HCT116 (cell line): ENCODE measurements around the gene SULT1C4. TPM values are rescaled to one million over a fixed set of nuclear protein-coding genes. Genes with fewer than 3 reads are reported as not detected.

Source experiments
- ATAC-seq: fragments of 200-7000 bp; cut with Tn5 transposase; 2 replicates; pipeline ENCODE4 v1.9.1; 2020; ENCODE audit warnings: mild to moderate bottlenecking, moderate library complexity
- BruUV-seq: library from RNA; stranded (reverse); fragments of 400-500 nt; replicated peaks from 2 replicates; lab custom pipeline; 2021; lab: Mats Ljungman, UMichigan
- CTCF ChIA-PET: fragments of 300-600 bp; sonication (Branson Sonifier 250); formaldehyde crosslinking; loops from one replicate; lab custom pipeline; 2021; ENCODE audit warnings: antibody characterized with exemption; lab: Charles Lee
- POLR2A ChIA-PET: fragments of 300-600, 350-600 bp; sonication (Branson Sonifier 250); formaldehyde crosslinking; loops from one replicate; lab custom pipeline; 2021; ENCODE audit warnings: antibody characterized with exemption; lab: Charles Lee
- RAD21 ChIA-PET, 2 experiments: fragments of 300-600 bp; sonication (Branson Sonifier 250); formaldehyde crosslinking; loops; one replicate each; lab custom pipeline; 2023; ENCODE audit warnings: low total read pairs in 2 of 2; ENCODE audit not compliant: uncharacterized antibody in 2 of 2, unreplicated experiment in 2 of 2, low non-redundant PET in 1 of 2; lab: Charles Lee
- DNase-seq: peaks from one replicate; pipeline ENCODE4 v3.0.0-alpha.2; 2010; ENCODE audit warnings: low read depth, low spot score
- H2AFZ ChIP-seq: fragments of 200-600 bp; shearing (Covaris generic), sonication (generic); 2 replicates; pipeline ENCODE4 v1.6.1; 2017; ENCODE audit warnings: low read depth, mixed run types, mixed read lengths, antibody characterized with exemption, low read length; ENCODE audit not compliant: poor library complexity, severe bottlenecking
- H3K27ac ChIP-seq: 2 replicates; pipeline ENCODE4 v1.5.1; 2012; ENCODE audit warnings: low read depth, low read length
- H3K27me3 ChIP-seq: fragments of 200-600 bp; sonication (generic); 2 replicates; pipeline ENCODE4 v1.6.1; 2016; ENCODE audit warnings: mixed run types, low read length, mixed read lengths; ENCODE audit not compliant: insufficient read depth
- H3K36me3 ChIP-seq, 2 experiments: fragments of 200-500 bp in 1 of 2; fragments of 200-600 bp in 1 of 2; sonication (Bioruptor generic) in 1 of 2; sonication (generic) in 1 of 2; 2 replicates each; pipeline versions ENCODE4 v1.5.1 to v1.6.1; 2014 to 2016; ENCODE audit warnings: low read length in 2 of 2, inconsistent platforms in 1 of 2, mixed read lengths in 1 of 2, mixed run types in 1 of 2; ENCODE audit not compliant: insufficient read depth in 2 of 2, control insufficient read depth in 1 of 2
- H3K4me1 ChIP-seq, 2 experiments: fragments of 200-600 bp in 1 of 2; sonication (generic) in 1 of 2; 2 replicates each; pipeline versions ENCODE4 v1.5.1 to v1.6.1; 2012 to 2017; ENCODE audit warnings: low read length in 2 of 2, inconsistent platforms in 1 of 2, mild to moderate bottlenecking in 1 of 2, mixed read lengths in 1 of 2, mixed run types in 1 of 2, moderate library complexity in 1 of 2; ENCODE audit not compliant: insufficient read depth in 2 of 2, control insufficient read depth in 1 of 2
- H3K4me2 ChIP-seq: fragments of 200-600 bp; sonication (generic); 2 replicates; pipeline ENCODE4 v1.6.1; 2017; ENCODE audit warnings: mixed run types, low read length, mixed read lengths
- H3K4me3 ChIP-seq, 2 experiments: fragments of 200-600 bp in 1 of 2; sonication (generic) in 1 of 2; replicated peaks in 1 of 2; 2 replicates each; pipeline ENCODE4 v1.5.1; 2011 to 2016; ENCODE audit warnings: low read length in 2 of 2, control low read depth in 1 of 2, low read depth in 1 of 2, mild to moderate bottlenecking in 1 of 2, mixed read lengths in 1 of 2, mixed run types in 1 of 2
- H3K79me2 ChIP-seq: fragments of 200-600 bp; sonication (generic); 2 replicates; pipeline ENCODE4 v1.6.1; 2017; ENCODE audit warnings: mild to moderate bottlenecking, mixed run types, low read length, moderate library complexity, mixed read lengths; ENCODE audit not compliant: insufficient read depth
- H3K9ac ChIP-seq: fragments of 200-600 bp; sonication (generic); 2 replicates; pipeline ENCODE4 v1.6.1; 2016; ENCODE audit warnings: low read length, mixed read lengths
- H3K9me2 ChIP-seq: fragments of 200-600 bp; sonication (generic), shearing (Covaris generic); 2 replicates; pipeline ENCODE4 v1.6.1; 2017; ENCODE audit warnings: mixed run types, mild to moderate bottlenecking, moderate library complexity; ENCODE audit not compliant: insufficient read depth
- H3K9me3 ChIP-seq, 2 experiments: fragments of 200-500 bp in 1 of 2; fragments of 200-600 bp in 1 of 2; sonication (Bioruptor generic) in 1 of 2; sonication (generic) in 1 of 2; 2 replicates each; pipeline ENCODE4 v1.6.1; 2014 to 2017; ENCODE audit warnings: low read length in 2 of 2, mixed read lengths in 2 of 2, inconsistent platforms in 1 of 2, low read depth in 1 of 2, mild to moderate bottlenecking in 1 of 2, mixed run types in 1 of 2, moderate library complexity in 1 of 2; ENCODE audit not compliant: control insufficient read depth in 1 of 2, insufficient read depth in 1 of 2
- H4K20me1 ChIP-seq: fragments of 200-600 bp; sonication (generic), shearing (Covaris generic); 2 replicates; pipeline ENCODE4 v1.6.1; 2017; ENCODE audit warnings: mixed run types, mild to moderate bottlenecking, moderate library complexity; ENCODE audit not compliant: insufficient read depth
- CEBPB ChIP-seq: IDR thresholded peaks from 2 replicates; pipeline ENCODE4 v1.6.1; 2012; ENCODE audit warnings: low read depth
- EGR1 ChIP-seq: IDR thresholded peaks from 2 replicates; pipeline ENCODE4 v1.6.1; 2012; ENCODE audit warnings: low read depth
- ELF1 ChIP-seq: IDR thresholded peaks from 2 replicates; pipeline ENCODE4 v1.6.1; 2012; ENCODE audit warnings: low read depth, borderline replicate concordance
- EZH2 ChIP-seq: fragments of 200-600 bp; sonication (generic); IDR thresholded peaks from 2 replicates; pipeline ENCODE4 v1.6.1; 2017; ENCODE audit warnings: antibody characterized with exemption, mixed run types
- EZH2phosphoT487 ChIP-seq: fragments of 200-600 bp; IDR thresholded peaks from 2 replicates; pipeline ENCODE4 v1.6.1; 2018; ENCODE audit warnings: antibody characterized with exemption, borderline replicate concordance
- FOSL1 ChIP-seq: IDR thresholded peaks from 2 replicates; pipeline ENCODE4 v1.6.1; 2012; ENCODE audit warnings: low read depth
- JUND ChIP-seq: IDR thresholded peaks from 2 replicates; pipeline ENCODE4 v1.6.1; 2012
- MAX ChIP-seq: IDR thresholded peaks from 2 replicates; pipeline ENCODE4 v1.6.1; 2012
- RAD21 ChIP-seq: IDR thresholded peaks from 2 replicates; pipeline ENCODE4 v1.6.1; 2012; ENCODE audit warnings: low read depth, mild to moderate bottlenecking
- SP1 ChIP-seq: IDR thresholded peaks from 2 replicates; pipeline ENCODE4 v1.6.1; 2012; ENCODE audit warnings: low read depth
- SRF ChIP-seq: IDR thresholded peaks from 2 replicates; pipeline ENCODE4 v1.6.1; 2012; ENCODE audit warnings: low read depth
- TCF7L2 ChIP-seq: IDR thresholded peaks from 2 replicates; pipeline ENCODE4 v1.7.0; 2011; ENCODE audit warnings: borderline replicate concordance, inconsistent platforms; ENCODE audit not compliant: insufficient read depth, insufficient read length; ENCODE audit errors: extremely low read depth
- YY1 ChIP-seq: IDR thresholded peaks from 2 replicates; pipeline ENCODE4 v1.6.1; 2011; ENCODE audit warnings: low read length, low read depth, moderate library complexity, mild to moderate bottlenecking; ENCODE audit not compliant: insufficient replicate concordance; ENCODE audit errors: extremely low read depth
- ZBTB33 ChIP-seq: IDR thresholded peaks from 2 replicates; pipeline ENCODE4 v1.6.1; 2011; ENCODE audit warnings: mild to moderate bottlenecking, low read length, moderate library complexity; ENCODE audit not compliant: insufficient replicate concordance; ENCODE audit errors: extremely low read depth
- ZFX ChIP-seq: fragments of 450-650 bp; IDR thresholded peaks from 2 replicates; pipeline ENCODE4 v1.6.1; 2017
- ZNF274 ChIP-seq: fragments of 200-500 bp; sonication (Bioruptor generic); IDR thresholded peaks from 2 replicates; pipeline ENCODE4 v1.6.1; 2014; ENCODE audit warnings: mild to moderate bottlenecking, low read depth, low read length, inconsistent platforms
- intact Hi-C: fragments of 100-400 bp; cut with micrococcal nuclease; formaldehyde crosslinking; loops from 2 replicates; pipeline ENCODE4 v1.10.0; 2022
- total RNA-seq: library from RNA; stranded (reverse); gene quantifications from one replicate; pipeline ENCODE4 v1.2.1, GENCODE V29; 2021; ENCODE audit not compliant: unreplicated experiment
- TF ChIP-seq, protein P1 (sequence below): IDR thresholded peaks from 2 replicates; pipeline ENCODE4 v1.6.1; 2012

SULT1C4 gene
- total RNA-seq, 1 experiment from 2014 or later, result not detected

DNA sequence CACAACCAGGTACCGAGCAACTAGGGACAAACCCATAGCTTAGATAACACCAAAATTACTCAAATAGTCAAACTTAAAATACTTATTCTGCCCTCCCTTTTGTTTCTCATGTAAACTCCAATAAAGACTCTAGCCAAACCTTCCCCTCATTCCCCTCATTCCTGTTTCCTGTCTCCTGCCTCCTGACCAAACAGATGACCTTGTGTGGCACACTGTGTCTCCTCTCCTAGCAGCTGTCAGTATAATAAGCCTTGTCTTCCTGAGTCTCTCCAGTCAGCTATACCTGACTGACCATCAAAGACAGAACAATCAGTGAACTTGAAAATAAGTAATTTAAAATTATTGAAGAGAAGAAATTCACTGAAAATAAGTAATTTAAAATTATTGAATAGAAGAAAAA lies 14.3 kb downstream of the SULT1C4 start:
- TF ChIP-seq SRF (no peak), ZNF274 (no peak), JUND (no peak)
- no peak overlapping the region for H3K9ac ChIP-seq
- no peaks in the 10 kb centered on the region for H3K79me2 ChIP-seq
- intact Hi-C loops, result no loop called here
- CTCF ChIA-PET, result no interaction called here
- H3K9me3 ChIP-seq, result no peaks in the 10 kb centered on the region
- BruUV-seq, result no TSS peak
- H2AFZ ChIP-seq, result no peak overlapping the region
- DNase-seq (no peak), ATAC-seq (no peak)
- H4K20me1 ChIP-seq, result no peaks in the 10 kb centered on the region
- no peak overlapping the region for H3K4me2 ChIP-seq
- no peaks in the 10 kb centered on the region for H3K36me3 ChIP-seq
- POLR2A ChIA-PET, result no interaction called here
- no peak overlapping the region for H3K4me3 ChIP-seq
- no peaks in the 10 kb centered on the region for H3K4me1 ChIP-seq
- RAD21 ChIA-PET, result no interaction called here
- H3K9me2 ChIP-seq, result no peaks in the 10 kb centered on the region
- H3K27me3 ChIP-seq, result no peaks in the 10 kb centered on the region
- H3K27ac ChIP-seq, result no peak overlapping the region

- POLR2A ChIA-PET, result no interaction called here
- no TSS peak for BruUV-seq
- no peak for DNase-seq
- TF ChIP-seq, protein P1, sequence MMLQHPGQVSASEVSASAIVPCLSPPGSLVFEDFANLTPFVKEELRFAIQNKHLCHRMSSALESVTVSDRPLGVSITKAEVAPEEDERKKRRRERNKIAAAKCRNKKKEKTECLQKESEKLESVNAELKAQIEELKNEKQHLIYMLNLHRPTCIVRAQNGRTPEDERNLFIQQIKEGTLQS, result no peak
- TF ChIP-seq ZNF274 (no peak), ZBTB33 (no peak), CEBPB (no peak), MAX (no peak), EGR1 (no peak), EZH2 (no peak), TCF7L2 (no peak), SP1 (no peak), RAD21 (no peak), ELF1 (no peak), YY1 (no peak), ZFX (no peak), FOSL1 (no peak), EZH2phosphoT487 (no peak)
Measured at GRCh38 chr2:108393197-108393596, 15.4 kb downstream of the SULT1C4 start.

More at GRCh38 chr2:108393197-108393596, 15.4 kb downstream of the SULT1C4 start:
- Histone ChIP-seq H3K27me3 (no peaks in the 10 kb centered on the region), H3K9me2 (no peaks in the 10 kb centered on the region), H3K4me2 (no peak overlapping the region), H3K9me3 (no peaks in the 10 kb centered on the region), H3K27ac (no peak overlapping the region), H4K20me1 (no peaks in the 10 kb centered on the region), H3K9ac (no peak overlapping the region), H3K79me2 (no peaks in the 10 kb centered on the region), H3K4me1 (no peaks in the 10 kb centered on the region), H3K36me3 (no peaks in the 10 kb centered on the region), H2AFZ (no peak overlapping the region), H3K4me3 (no peak overlapping the region)
- no peak for ATAC-seq
- RAD21 ChIA-PET, result no interaction called here
- intact Hi-C loops, result no loop called here
- CTCF ChIA-PET, result no interaction called here
